ENCODE data around the gene KCND2.

The KCND2 gene

GRCh38 chr7:120480930-120481329, 208.0 kb downstream of the KCND2 start:
- in situ Hi-C loops (cut with HindIII; ENCODE audit: low pct_unique_long_range_greater_than_20kb, low sequenced_read_pairs): no loop called here
- no peak for TF ChIP-seq JUND (IDR thresholded peaks at IDR 0.05; ENCODE audit: low read depth)

GRCh38 chr7:120486164-120486563, 213.2 kb downstream of the KCND2 start:
- in situ Hi-C loops (cut with HindIII; ENCODE audit: low pct_unique_long_range_greater_than_20kb, low sequenced_read_pairs): no loop called here
- DNase-seq (ENCODE audit: low read depth in 1 of 2, low spot score in 1 of 2): no peak
- TF ChIP-seq JUND (IDR thresholded peaks at IDR 0.05; ENCODE audit: low read depth): no peak

More at GRCh38 chr7:120480930-120481329, 208.0 kb downstream of the KCND2 start:
- no peak for DNase-seq (ENCODE audit: low read depth in 1 of 2, low spot score in 1 of 2)

- no peak for TF ChIP-seq JUND (IDR thresholded peaks at IDR 0.05; ENCODE audit: low read depth)
- no peak for DNase-seq (ENCODE audit: low read depth in 1 of 2, low spot score in 1 of 2)
- in situ Hi-C loops (cut with HindIII; ENCODE audit: low pct_unique_long_range_greater_than_20kb, low sequenced_read_pairs): no loop called here
Observed at GRCh38 chr7:120502132-120502531, 229.2 kb downstream of the KCND2 start.

GRCh38 chr7:120502825-120503224, 229.8 kb downstream of the KCND2 start:
- DNase-seq (ENCODE audit: low read depth in 1 of 2, low spot score in 1 of 2): no peak
- in situ Hi-C loops (cut with HindIII; ENCODE audit: low pct_unique_long_range_greater_than_20kb, low sequenced_read_pairs): no loop called here
- TF ChIP-seq JUND (IDR thresholded peaks at IDR 0.05; ENCODE audit: low read depth): no peak

DNA sequence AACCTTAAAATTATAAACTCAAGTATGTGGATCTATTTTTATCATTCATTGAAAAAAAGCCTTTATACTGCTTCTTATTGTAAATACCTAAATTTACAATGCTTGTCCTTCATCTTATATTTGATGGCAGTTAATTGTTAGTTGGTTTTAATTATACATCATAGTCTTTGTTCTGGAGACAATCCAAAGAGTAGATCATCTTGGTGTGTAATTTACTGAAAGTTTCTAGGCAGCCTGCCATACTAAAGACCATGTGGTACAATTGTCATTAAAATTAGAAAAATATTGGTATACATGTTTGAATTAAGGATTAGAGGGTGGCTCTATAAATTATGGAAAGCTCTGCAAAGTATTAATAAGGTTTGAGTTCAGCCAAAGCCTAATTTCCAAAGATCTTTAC, 231.4 kb downstream of the KCND2 start:
- TF ChIP-seq JUND (IDR thresholded peaks at IDR 0.05; ENCODE audit: low read depth): no peak
- in situ Hi-C loops (cut with HindIII; ENCODE audit: low pct_unique_long_range_greater_than_20kb, low sequenced_read_pairs): no loop called here
- no peak for DNase-seq (ENCODE audit: low read depth in 1 of 2, low spot score in 1 of 2)

DNA sequence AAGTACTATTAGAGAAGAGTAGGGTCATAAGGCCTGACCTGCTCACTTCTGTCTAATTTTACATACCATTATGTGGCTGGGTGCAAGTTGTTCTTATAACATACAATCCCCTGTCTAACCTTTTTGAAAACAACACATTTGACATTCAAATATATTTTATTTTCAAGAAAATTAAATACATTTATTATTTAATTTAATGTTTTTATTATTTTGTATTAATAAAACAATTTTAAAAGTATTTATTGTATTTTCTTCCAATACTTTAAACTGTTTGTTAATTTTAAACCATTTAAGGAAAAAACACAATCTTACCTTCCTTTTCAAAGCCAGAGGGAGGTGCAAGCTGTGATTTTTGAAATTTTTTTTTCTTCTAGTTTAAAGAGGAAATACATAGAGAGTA, 232.8 kb downstream of the KCND2 start:
- in situ Hi-C loops (cut with HindIII; ENCODE audit: low pct_unique_long_range_greater_than_20kb, low sequenced_read_pairs): no loop called here
- TF ChIP-seq JUND (IDR thresholded peaks at IDR 0.05; ENCODE audit: low read depth): no peak
- no peak for DNase-seq (ENCODE audit: low read depth in 1 of 2, low spot score in 1 of 2)

- TF ChIP-seq JUND (IDR thresholded peaks at IDR 0.05; ENCODE audit: low read depth): no peak
- in situ Hi-C loops (cut with HindIII; ENCODE audit: low pct_unique_long_range_greater_than_20kb, low sequenced_read_pairs): no loop called here
- no peak for DNase-seq (ENCODE audit: low read depth in 1 of 2, low spot score in 1 of 2)
Observed at GRCh38 chr7:120512701-120513100, 239.7 kb downstream of the KCND2 start.

DNA sequence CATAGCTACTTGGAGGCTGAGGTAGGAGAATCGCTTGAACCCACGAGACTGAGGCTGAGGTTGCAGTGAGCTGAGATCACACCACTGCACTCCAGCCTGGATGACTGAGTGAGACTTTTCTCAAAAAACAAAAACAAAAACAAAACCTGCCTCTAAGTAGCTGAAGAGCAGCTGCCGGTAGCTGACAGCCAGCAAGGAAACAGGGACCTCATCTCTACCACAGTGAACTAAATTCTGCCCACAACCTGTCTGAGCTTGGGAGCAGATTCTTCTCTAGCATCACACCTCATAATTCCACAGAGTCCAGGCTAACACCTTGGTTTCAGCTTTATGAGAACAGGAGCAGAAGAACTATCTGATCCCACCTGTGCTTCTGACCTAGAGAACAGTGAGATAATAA, 246.2 kb downstream of the KCND2 start:
- in situ Hi-C loops (cut with HindIII; ENCODE audit: low pct_unique_long_range_greater_than_20kb, low sequenced_read_pairs): no loop called here
- DNase-seq (ENCODE audit: low read depth in 1 of 2, low spot score in 1 of 2): no peak
- no peak for TF ChIP-seq JUND (IDR thresholded peaks at IDR 0.05; ENCODE audit: low read depth)

DNA sequence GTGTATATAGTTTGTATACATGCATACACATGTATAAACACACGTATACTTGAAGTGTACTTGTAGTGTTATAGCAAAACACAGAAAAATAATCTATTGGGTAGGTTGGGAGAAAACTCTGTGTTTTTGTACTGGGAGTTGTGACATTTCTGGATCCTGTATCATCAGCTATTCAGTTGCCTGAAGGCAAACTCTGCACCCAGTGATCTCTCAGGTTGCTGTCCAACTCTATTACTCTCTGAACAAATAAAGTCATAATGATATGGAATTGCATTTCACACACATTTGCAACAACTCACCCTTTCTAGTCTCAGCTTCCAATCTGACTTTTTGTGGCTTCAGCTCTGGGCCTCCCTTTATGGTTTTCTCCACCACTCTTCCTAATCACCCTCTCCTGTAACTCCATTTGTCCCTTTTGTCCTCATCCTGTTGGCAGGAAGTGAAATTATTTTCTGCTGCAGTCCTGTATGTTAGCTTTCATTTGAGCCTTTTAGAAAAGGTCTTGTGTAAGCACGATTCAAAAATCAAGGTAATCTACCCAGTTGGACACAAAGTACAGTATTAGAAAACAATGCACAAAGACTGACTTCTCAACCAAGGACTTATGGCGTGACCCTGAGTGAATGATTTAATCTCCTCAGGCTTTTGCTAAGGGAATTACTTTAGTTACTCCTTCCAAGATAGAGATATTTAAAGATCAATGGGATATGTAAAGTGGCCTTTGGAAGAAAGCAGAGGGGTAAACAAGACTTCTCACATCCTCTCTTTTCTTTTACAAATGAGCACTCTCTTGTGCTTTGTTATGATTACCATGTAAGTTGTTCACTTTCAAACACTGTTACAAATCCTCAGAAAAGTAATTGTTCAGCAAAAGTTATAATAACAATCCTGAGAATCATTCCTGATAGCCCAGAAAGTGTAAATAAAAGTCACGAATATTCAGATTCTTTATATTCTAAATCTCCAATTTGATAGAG, 249.1 kb downstream of the KCND2 start:
- no peak for TF ChIP-seq JUND (IDR thresholded peaks at IDR 0.05; ENCODE audit: low read depth)
- in situ Hi-C loops (cut with HindIII; ENCODE audit: low pct_unique_long_range_greater_than_20kb, low sequenced_read_pairs): no loop called here

GRCh38 chr7:120523985-120524384, 251.0 kb downstream of the KCND2 start:
- TF ChIP-seq JUND (IDR thresholded peaks at IDR 0.05; ENCODE audit: low read depth): no peak
- DNase-seq (ENCODE audit: low read depth in 1 of 2, low spot score in 1 of 2): no peak
- in situ Hi-C loops (cut with HindIII; ENCODE audit: low pct_unique_long_range_greater_than_20kb, low sequenced_read_pairs): no loop called here

More for the DNA sequence above, 249.1 kb downstream of the KCND2 start:
- DNase-seq (ENCODE audit: low read depth in 1 of 2, low spot score in 1 of 2): no peak

DNA sequence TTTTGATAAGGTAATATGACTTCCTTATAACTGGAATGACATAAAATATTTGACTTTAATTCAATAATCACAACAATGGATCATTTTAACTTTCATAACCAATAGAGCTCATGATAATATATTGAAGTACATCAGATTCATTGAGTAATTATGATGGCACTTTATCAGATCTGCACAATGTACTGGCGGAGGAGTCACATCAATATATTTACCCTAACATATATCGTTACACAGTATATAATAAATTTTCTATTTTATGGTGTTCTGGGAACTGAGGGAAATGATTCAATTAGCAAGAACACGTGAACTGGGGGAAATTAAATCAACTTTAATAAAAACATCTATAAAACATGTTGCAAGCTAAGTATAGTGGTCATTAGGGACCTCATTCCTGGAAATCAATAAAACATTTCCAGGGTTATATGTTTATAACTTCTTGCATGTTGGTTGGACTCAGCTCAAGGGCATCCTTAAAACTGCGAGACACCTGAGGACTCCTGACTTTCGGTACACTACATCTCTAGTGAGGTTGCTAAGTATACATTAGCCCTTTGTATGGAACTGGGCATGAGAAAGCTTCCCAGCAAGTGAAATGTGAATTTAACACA, 254.0 kb downstream of the KCND2 start:
- no peak for TF ChIP-seq JUND (IDR thresholded peaks at IDR 0.05; ENCODE audit: low read depth)
- in situ Hi-C loops (cut with HindIII; ENCODE audit: low pct_unique_long_range_greater_than_20kb, low sequenced_read_pairs): no loop called here
- no peak for DNase-seq (ENCODE audit: low read depth in 1 of 2, low spot score in 1 of 2)

DNA sequence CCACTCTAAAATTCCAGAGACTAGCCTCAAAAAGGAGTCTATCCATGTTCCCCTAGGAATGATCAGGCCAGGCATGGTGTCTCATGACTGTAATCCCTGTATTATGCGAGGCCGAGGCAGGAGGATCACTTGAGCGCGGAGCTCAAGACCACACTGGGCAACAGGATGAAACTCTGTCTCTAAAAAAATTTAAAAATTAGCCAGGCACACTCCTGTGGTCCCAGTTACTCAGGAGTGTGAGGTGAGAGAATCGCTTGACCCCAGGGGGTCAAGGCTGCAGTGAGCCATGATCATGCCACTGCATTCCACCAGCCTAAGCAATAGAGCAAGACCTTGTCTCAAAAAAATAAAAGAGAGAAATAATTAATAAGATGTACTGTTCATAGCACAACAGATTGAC, 256.8 kb downstream of the KCND2 start:
- in situ Hi-C loops (cut with HindIII; ENCODE audit: low pct_unique_long_range_greater_than_20kb, low sequenced_read_pairs): no loop called here
- no peak for DNase-seq (ENCODE audit: low read depth in 1 of 2, low spot score in 1 of 2)
- no peak for TF ChIP-seq JUND (IDR thresholded peaks at IDR 0.05; ENCODE audit: low read depth)

DNA sequence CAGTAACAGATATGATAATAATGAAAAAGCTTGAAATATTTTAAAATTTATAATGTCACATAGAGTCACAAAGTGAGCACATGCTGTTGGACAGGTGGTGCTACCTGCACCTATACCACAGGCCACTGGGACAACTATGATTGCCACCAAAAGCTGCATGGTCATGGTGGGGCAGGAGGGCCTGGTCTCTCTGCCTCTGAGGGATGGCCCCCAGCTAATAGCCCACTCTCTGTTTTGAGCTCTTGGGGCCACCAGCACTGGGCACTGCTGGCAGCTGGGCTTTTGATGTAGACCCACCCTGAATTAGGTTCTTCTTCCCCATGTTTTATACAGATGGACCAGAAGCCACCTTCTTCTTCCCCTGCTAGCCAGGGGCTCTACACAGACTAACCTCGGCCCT, 265.4 kb downstream of the KCND2 start:
- no peak for DNase-seq (ENCODE audit: low read depth in 1 of 2, low spot score in 1 of 2)
- in situ Hi-C loops (cut with HindIII; ENCODE audit: low pct_unique_long_range_greater_than_20kb, low sequenced_read_pairs): no loop called here
- no peak for TF ChIP-seq JUND (IDR thresholded peaks at IDR 0.05; ENCODE audit: low read depth)

All from T47D (cell line).